Right hindlimb (tissue), 1 donor: ENCODE data around the gene SERTAD2.

Source experiments
- DNase-seq: peaks from one replicate; pipeline ENCODE4 v3.0.0-alpha.2; 2018

The SERTAD2 gene, protein sequence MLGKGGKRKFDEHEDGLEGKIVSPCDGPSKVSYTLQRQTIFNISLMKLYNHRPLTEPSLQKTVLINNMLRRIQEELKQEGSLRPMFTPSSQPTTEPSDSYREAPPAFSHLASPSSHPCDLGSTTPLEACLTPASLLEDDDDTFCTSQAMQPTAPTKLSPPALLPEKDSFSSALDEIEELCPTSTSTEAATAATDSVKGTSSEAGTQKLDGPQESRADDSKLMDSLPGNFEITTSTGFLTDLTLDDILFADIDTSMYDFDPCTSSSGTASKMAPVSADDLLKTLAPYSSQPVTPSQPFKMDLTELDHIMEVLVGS

DNA sequence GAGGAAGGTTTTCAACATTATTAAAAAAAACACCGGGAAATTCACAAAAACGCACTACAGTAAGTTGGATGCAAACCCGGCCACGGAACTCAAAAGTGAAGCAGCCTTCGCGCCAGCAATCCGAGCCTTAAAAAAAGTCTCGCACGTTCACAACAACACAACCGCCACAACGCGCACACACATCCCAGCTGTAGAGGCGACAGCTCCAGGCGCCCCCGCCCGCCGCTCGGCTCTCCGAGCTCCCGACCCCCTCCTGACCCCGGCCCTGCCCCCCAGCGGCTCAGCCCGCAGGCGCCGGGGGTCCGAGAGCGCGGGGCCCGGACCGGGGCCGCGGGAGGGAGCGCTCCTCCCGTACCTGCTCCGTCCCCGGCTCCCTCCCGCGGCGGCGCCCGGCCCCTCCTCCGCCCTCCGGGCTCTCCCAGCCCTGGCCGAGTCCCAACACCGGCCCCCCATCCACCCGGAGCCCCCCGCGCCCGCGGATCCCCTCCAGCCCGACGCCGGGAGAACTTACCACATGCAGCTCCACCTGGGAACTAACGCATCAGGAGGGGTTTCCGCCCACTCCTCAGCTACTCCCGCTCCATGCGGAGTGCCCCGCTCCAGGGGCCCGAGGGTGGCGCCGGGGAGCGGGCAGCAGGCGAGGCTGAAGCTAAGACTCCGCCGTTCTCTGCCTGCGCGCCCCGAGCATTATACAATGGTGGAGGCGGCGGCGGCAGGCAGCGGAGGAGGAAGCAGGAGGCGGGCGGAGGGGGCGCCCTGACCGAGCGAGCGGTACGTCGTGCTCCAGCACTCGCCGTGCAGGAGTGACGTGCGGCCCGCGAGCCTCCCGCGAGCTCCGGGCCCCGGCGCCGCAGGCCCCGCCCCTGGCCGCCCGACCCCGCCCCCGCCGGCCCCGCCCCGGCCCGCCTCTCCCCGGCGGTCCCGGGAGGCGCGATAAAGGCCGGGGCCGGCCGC, at the start of gene SERTAD2:
TSS of gene SERTAD2 (minus strand) at position 805 of the 954 bp plus-strand sequence. CDS start 17,042 bp downstream, outside the sequence.
- peak; percentile 93 for DNase-seq

DNA sequence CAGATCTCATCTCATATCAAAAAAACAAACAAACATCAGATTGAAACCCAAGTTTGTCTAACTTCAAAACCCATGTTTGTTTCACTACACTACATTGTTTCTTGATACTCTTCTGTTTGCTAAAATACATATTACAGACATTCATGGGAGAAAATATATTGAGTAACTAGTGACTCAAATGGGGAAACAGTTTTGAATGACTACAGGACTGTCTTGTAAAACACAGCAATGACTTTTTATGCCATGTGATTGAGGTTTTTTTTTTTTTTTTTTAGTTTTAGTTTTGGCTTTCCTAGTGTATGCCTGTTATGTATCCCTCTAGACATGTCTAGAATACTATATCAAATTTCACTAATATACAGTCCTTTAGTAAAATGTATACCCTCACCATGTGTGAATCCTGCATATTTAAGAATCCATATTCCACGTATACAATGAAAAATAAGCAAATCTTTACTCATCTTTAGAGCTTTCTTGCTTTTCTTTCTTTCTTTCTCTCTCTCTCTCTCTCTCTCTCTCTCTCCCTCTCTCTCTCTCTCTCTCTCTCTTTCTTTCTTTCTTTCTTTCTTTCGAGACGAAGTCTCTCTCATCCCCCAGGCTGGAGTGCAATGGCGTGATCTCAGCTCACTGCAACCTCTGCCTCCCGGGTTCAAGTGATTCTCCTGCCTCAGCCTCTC, 46.6 kb upstream of the SERTAD2 start:
- no peak for DNase-seq

DNA sequence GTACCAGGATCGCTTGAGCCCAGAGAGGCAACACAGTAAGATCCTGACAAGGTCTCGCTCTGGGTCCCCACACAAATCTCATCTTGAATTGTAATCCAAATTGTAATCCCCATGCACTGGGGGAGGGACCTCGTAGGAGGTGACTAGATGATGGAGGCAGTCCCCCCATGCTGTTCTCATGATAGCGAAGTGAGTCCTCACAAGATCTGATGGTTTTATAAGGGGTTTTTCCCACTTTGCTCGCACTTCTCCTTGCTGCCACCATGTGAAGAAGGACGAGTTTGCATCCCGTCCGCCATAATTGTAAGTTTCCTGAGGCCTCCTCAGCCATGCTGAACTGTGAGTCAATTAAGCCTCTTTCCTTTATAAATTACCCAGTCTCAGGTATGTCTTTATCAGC, 46.0 kb upstream of the SERTAD2 start:
- no peak for DNase-seq

DNA sequence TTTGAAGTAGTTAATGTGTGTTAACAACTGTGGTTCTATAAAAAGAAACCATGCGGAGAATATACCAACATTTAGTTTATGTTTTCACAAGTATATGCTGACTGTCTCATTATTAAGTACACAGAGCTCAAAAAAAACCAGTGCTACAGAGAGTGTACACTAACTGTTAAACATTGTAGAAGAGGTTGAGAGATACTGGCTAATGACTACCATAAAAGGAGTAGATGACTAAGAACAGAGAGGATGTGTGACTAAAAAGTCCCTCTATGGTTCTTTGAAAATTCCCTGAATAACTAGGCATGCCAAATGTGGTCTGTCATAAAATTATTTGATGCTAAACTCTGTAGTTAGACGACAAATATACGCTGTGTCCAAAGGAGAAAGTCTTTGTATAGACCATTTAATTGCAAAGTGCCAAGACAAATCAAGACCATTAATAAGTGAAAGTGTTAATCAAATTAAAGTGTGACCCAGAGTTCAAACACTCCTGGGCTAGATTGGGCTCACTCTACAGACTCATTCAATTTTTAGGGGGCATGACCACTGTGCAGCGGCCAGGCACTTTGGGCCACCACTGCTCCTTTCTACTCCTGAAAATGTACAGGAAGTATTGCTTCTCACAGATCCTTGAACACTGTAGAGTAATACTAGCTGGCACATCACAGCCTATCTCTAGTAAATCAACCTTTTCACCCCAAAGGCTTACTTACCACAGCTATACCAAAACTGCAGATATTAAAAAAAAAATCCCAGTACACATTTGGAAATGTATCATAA, 45.1 kb upstream of the SERTAD2 start:
- no peak for DNase-seq

DNA sequence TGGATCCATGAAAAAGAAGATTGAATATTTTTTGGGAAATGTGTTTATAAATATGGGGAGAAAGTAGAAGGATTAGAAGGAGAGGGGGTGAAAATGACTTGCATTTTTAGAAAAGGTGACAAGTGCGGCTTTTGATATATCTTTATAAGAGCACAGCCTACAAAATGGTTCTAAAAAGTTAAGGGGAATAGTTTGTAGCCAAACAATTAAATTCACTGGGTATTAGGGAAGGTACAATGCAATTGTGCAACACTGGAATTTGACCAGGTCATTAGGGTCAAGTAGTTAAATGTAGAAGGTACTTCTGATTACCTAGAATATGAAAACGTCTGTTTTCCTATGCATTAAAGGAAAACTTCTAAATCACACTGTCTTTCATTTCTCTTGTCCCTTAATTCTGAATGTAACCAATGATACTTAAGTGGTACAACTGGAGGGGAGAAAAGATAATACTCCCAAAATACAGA, 44.5 kb upstream of the SERTAD2 start:
- DNase-seq, result no peak

DNA sequence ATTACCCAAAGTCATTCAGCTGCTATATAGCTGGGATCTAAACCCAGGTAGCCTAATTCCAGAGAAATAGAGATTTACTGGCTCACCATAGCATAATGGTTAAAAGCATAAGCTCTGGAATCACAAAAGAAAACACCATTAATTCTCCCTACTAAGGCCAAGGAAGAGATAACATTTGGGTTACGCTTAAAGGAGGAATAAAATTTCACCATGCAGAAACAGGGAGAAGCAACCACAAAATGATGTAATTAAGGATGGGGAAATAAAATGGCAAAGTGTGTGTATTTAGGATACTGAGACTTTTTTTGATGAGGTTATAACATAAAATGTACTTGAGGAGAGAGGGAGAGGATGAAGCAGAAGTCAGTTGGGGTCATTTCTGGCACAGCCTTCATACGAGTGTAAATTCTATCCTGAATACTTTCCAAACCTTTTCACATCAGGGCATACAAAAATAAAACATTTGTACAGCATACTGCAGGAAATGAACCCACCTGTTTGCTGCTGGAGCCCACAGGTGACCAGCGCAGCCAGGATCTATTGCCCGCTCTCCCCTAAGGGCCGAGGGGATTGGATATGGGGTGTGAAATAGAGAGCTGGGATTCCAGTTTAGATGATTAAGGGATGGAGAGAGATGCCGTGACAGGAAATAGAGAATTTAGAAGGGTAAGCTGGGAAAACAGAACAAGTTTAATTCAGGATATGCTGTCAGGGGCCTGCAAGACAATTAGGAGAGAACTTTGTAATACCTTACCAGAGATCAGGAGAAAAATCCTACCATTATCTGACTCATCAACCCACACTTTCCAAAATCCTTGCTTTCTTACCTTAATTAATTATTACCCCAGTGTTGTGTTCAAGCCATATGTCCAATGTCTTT, 43.8 kb upstream of the SERTAD2 start:
- no peak for DNase-seq

DNA sequence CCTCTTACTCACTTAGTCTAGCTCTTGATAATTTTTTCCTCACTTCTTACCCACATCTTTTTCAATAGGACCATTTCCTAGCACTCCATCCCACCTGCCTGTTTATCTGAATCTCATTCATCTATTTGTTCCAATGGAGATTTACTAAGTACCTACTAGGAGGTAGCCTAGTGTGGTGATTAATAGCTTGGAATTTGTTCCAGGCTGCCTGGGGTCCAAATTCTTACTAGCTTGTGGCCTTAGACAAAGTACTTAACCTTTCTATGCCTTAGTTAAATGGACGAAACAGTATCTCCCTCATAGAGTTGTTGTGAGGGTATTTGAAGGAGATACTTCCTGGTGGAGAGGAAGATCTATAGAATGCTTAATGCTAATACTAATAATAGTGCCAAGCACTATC, 42.9 kb upstream of the SERTAD2 start:
- no peak for DNase-seq

DNA sequence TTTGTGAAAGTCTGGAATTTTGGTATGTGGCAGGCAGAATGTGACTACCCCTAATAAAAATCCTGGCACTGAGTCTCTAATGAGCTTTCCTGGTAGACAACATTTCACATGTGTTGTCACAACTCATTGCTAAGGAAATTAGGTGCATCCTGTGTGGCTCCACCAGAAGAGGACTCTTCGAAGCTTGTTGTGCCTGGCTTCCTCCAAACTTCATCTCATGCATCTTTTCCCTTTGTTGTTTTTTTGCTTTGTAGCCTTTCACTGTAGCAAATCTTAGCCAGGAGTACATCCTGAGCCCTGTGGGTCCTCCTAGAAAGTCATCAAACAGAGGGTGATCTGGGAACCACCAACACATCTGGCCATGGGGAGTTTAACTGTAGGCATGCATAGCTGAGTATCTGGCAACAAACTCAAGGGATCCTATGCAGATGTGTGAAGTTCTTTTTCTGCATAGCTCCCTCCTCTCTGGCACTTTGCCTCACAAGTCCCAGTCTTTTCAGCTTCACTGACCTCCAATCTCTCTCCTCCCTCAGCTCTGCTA, 42.1 kb upstream of the SERTAD2 start:
- peak; percentile 35 for DNase-seq

DNA sequence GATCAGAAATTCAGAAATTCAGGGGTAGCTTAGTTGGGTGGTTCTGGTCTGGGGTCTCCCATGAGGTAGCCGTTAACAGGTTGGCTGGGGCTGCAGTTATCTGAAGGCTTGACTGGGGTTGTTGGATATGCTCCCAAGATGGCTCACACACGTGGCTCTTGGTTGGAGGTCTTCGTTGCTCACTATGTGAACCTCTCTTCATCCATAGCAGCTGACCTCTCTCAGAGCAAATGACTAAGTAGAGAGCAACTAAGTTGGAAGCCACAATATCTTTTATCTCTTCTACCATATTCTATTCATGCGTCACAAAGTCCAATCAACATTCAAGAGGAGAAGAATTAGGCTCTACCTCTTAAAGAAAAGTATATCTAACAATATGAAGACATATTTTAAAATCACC, 38.7 kb upstream of the SERTAD2 start:
- no peak for DNase-seq

DNA sequence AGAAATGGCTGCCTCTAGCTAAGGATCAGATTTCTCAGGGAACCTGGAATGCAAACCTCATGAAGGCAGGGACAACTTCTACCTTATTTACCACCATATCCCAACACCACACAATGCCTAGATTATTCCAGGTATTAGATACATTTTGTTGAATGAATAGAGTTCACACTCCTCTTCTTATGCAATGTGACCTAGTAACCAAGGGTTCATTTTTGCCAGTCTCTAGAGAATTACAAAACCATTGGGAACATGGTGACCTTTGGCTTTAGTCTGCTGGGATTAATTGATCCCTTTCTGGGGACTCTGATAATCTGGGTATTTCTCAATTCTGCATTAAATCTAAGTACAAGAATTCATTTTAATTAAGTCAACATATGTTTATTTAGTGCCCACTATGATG, 35.2 kb upstream of the SERTAD2 start:
- DNase-seq, result no peak

DNA sequence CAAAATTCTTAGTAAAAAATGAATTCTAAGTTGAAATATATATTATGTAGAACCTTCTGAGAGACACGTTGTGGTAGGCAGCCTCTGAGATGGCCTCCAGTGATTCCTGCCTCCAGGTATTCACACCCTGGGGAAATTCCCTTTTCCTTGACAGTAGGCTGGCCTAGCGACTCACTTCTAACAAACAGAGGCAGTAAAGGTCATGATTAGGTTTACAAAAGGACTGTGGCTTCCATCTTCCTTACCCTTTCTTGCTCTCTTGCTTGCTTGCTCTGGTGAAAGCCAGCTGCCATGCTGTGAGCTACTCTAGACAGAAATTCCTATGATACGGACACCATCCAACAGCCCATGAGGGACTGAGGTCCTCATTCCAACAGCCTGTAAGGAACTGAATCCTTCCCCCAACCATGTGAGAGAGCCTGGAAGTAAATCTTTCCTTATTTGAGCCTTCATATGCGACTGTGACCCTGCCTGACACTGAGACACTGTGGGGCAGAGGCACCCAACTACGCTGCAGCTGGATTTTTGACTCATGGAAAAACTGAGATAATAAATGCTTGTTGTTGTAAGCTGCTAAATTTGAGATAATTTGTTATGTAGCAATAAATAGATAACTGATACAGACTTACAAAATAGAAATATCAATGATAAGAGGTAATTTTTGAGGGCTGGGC, 32.7 kb upstream of the SERTAD2 start:
- no peak for DNase-seq

DNA sequence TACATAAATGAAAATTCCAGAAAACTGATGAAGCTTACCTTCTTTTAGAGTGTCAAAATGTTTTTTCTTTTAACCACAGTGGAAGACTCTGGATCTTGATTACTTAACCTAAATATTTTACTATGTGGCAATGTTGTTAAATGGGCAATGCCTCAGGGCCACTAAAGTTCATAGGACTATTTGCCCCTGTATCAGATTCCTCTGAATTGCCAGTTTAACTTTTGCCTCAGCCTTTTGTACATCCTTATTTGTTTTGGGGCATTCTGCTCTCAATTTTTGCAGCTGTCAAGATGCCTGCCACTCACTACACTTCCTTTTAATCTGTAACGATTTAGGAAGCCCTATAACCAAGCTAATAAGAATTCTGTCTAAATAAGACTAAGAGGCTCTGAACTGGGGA, 31.7 kb upstream of the SERTAD2 start:
- DNase-seq, result no peak

DNA sequence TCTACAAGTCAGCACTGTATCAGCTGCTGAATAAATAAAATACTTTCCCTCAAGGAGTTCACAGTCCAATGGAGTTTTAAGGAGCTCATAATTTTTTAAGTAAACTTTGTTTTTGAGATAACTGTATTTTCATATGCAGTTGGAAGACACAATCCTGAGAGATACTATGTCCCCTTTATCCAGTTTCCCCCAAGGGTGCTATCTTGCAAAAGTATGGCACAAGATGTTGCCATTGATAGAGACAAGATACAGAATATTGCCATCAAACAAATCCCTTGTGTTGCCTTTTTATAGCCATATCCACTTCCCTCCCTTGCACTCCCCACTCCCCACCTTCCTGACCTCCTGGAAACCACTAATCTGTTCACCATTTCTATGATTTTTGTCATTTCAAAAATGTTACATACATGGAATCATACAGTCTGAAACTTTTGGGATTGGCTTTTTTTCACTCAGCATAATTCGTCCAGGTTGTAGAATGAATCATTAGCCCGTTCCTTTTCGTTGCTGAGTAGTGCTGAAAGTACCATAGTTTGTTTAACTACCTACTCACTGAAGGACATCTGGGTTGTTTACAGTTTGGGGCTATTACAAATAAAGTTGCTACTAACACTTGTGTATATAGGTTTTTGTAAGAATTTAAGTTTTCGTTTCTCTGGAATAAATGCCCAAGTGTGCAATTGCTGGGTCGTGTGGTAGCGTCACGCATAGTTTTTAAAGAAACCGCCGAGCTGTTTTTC, 30.2 kb upstream of the SERTAD2 start:
- no peak for DNase-seq

DNA sequence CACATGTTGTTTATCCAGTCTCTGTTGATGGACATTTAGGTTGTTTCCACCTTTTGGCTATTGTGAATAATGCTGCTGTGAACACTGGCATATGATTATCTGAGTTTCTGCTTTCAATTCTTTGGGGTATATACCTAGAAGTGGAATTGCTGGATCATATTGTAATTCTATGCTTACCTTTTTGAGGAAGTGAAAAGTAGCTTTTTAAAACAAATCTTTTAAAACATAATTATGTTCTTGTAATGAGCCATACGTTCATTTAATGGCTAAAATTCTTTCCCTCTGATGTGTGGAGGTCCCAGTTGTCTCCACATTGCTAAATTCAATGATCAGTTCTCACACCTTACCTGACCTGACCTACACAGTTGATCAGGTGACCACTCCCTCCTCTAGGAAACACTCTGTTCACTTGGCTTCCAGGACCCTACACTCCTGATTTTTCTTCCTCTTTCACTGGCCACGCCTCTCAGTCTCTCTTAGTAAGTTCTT, 27.8 kb upstream of the SERTAD2 start:
- no peak for DNase-seq

DNA sequence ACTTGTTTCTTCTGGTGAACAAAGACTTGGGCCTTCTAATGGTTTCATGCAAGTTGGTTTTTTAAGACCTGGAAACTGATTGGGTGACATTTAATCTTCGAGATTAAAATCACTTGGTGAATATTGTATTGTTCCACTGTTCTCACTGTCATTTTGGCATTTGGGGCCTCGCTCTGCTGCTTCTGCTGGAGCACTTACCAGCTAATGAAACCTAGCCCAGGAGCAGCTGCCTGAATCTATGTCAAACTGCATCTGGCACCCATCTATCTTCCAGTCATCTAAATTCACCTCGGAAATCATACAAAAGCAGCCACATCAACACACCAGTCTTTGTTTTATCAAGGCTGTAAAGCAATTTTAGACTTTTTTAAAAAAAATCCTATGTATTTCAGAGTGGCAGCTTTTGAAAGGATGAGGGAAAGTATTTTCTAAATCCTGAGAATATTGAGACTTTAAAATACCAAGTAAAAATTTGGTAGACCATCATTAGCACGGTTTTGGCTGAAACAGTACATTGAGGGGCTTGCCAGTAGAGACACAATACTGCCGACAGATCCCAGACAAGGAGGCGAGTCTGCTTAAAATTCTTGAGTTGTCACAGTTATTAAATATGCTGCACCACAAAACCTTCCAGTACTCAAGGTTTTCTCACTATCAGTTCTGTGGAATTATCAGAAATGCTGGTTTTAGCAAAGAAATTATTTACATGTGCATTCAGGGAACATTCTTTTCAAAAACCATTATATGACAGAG, 26.1 kb upstream of the SERTAD2 start:
- peak; percentile 60 for DNase-seq

DNA sequence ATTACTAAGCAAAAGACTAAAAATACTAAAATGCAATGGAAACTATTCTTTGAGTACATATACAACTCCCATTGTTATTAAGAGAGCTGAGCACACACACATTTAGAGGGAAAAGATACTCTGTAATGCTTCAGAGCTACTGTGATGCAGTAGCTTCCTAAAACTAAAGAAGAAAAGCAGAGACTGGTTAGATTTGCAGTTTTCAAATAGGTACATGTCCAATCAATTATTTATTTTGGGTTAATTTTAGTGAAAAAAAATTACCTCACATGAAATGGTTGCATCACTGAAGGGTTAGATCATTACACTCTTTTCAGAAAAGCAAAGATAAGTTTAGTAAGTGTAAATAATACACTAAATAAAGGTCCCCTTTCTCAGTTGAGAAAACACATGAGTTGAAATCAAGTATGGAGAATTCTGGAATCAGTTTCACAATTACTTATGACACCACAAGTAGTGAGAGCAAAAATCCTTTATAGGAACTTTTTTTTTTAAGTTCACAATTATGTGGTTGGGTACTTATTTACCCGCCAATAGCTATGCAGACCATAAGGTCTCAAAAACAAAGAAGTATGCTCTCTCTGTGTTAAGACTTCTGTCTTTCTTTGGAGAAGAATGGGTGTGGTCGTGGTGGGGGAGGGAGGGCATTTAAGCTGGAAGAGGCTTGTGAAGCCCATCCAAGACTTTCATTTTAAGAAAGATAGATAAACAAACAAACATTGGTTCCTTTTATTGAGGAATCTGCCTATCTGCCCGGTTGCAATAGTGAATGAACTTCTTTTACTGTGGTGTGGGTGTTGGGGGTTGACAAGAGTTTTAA, 25.3 kb upstream of the SERTAD2 start:
- DNase-seq, result no peak

DNA sequence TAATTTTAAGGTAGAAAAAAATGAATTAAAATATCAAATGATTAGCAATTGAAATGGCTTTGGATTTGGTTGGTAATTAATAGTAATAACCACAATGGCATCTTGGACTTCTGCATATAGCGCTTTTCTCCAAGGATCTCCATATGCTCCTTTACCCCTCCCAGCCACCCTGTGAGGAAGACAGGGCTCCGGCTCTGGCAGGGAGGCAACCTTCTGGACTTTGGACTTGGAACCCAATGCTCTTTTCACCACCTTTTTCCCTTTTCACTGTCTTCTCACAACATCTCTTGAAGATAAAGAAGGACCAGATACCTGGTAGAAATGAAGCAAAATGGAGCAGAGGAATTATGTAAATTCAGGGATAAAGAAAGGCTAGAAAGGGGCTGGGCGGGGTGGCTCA, 23.8 kb upstream of the SERTAD2 start:
- no peak for DNase-seq

DNA sequence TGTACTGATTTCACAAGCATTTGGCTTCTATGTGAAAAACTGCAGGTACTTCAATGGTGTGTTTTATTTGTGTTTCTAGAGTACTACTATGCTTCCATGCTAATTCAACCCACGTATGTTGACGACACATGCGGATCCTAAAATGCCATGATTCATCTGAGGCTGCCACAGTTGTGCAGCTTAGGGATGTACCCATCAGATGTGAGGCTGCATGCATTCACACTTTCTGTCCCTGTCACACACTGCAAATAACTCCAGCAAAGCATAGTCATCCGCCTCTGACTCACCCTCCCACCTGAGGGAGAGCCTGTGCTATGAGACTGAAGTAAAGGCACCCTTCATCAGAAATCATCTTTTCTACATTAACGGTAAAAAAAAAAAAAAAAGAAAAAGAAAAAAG, 22.1 kb upstream of the SERTAD2 start:
- DNase-seq, result no peak
